ENCODE measurements around the gene EPC1. TPM values are rescaled to one million over a fixed set of nuclear protein-coding genes. Genes with fewer than 3 reads are reported as not detected.

Gene EPC1
- total RNA-seq, 1 donor from 2014 or later: 31.0 TPM

DNA sequence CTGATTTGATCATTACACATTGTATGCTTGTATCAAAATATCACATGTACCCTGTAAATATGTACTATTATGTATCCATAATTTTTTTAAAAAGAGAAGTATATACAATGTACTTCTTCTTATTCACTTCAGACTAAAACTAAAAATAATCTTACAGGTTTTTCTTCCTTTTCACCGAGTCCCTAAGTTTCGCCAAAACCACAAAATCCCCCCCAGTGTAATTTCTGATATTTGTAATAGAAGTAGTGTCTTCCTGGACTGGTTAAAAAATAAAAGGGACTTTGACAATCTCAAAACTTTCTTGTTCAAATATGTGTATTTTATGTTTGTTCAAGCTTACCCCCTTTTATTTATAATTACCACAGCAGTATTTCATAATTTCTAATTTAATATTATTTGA lies 23.9 kb downstream of the EPC1 start:
- TF ChIP-seq, protein P1, sequence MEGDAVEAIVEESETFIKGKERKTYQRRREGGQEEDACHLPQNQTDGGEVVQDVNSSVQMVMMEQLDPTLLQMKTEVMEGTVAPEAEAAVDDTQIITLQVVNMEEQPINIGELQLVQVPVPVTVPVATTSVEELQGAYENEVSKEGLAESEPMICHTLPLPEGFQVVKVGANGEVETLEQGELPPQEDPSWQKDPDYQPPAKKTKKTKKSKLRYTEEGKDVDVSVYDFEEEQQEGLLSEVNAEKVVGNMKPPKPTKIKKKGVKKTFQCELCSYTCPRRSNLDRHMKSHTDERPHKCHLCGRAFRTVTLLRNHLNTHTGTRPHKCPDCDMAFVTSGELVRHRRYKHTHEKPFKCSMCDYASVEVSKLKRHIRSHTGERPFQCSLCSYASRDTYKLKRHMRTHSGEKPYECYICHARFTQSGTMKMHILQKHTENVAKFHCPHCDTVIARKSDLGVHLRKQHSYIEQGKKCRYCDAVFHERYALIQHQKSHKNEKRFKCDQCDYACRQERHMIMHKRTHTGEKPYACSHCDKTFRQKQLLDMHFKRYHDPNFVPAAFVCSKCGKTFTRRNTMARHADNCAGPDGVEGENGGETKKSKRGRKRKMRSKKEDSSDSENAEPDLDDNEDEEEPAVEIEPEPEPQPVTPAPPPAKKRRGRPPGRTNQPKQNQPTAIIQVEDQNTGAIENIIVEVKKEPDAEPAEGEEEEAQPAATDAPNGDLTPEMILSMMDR (IDR thresholded peaks at IDR 0.05; ENCODE audit: unreplicated experiment): no peak
- Mint-ChIP-seq H3K9me3 (ENCODE audit: unreplicated experiment) (no peaks in the 10 kb centered on the region), H3K27ac (ENCODE audit: unreplicated experiment) (no peak overlapping the region), H3K36me3 (ENCODE audit: low read depth, unreplicated experiment) (peaks cover 3% of the 10 kb centered on the region), H3K4me3 (ENCODE audit: unreplicated experiment) (no peak overlapping the region), H3K27me3 (ENCODE audit: unreplicated experiment) (no peaks in the 10 kb centered on the region), H3K4me1 (ENCODE audit: unreplicated experiment) (peaks cover 27% of the 10 kb centered on the region)
- DNase-seq (ENCODE audit: low spot score): no peak

DNA sequence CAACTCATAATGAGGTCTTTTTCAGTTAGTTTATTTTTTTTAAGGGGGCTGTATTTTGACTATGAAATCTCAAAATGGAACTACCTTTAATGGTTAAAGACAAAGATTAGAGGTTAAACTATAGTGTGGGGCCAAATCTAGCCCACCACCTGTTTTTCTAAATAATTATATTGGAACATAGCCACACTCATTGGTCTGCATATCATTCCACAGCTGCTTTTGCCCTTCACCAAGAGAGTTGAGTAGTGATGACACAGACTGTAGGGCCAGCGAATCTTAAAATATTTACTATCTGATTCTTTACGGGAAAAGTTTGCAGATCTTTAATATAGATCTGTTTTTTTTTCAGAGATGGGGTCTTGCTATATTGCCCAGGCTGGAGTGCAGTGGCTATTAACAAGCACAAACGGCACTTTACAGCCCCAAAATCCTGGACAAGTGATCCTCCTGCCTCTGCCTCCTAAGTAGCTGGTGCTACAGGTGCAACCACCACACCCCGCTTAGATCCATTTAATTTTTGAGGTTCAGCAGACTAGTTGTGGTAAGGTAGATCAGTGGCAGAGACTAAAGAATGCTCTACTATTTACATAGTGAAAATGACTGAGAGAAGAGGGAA lies 25.8 kb downstream of the EPC1 start:
- no peak overlapping the region for H3K27ac Mint-ChIP-seq (ENCODE audit: unreplicated experiment)
- no peak for DNase-seq (ENCODE audit: low spot score)
- H3K27me3 Mint-ChIP-seq (ENCODE audit: unreplicated experiment): no peaks in the 10 kb centered on the region
- H3K9me3 Mint-ChIP-seq (ENCODE audit: unreplicated experiment): no peaks in the 10 kb centered on the region
- TF ChIP-seq, protein P1 (IDR thresholded peaks at IDR 0.05; ENCODE audit: unreplicated experiment): no peak
- peaks cover 17% of the 10 kb centered on the region for H3K4me1 Mint-ChIP-seq (ENCODE audit: unreplicated experiment)
- H3K4me3 Mint-ChIP-seq (ENCODE audit: unreplicated experiment): no peak overlapping the region
- peaks cover 3% of the 10 kb centered on the region for H3K36me3 Mint-ChIP-seq (ENCODE audit: low read depth, unreplicated experiment)

DNA sequence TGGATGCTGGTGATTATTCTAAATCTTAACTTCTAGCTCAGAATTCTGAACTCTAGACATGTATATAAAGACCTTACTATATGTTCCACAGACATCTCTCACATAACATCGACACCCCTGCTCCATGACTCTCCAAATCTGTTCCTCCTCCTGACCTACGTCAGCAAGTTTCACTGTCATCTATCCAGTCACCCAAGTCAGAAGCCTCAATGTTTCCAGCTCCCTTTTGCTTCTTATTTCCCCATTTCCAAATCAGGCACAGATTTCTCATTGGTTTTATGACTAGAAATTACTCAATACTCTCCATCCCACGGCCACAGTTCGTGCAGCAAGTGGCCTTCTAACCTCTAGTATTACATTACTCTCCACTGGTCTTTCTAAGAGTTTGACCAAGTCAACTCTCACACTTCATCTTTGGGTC lies 28.5 kb downstream of the EPC1 start:
- TF ChIP-seq, protein P1 (IDR thresholded peaks at IDR 0.05; ENCODE audit: unreplicated experiment): no peak
- no peak for DNase-seq (ENCODE audit: low spot score)
- Mint-ChIP-seq H3K9me3 (ENCODE audit: unreplicated experiment) (no peaks in the 10 kb centered on the region), H3K4me1 (ENCODE audit: unreplicated experiment) (peaks cover 18% of the 10 kb centered on the region), H3K36me3 (ENCODE audit: low read depth, unreplicated experiment) (peaks cover 3% of the 10 kb centered on the region), H3K27me3 (ENCODE audit: unreplicated experiment) (no peaks in the 10 kb centered on the region), H3K27ac (ENCODE audit: unreplicated experiment) (no peak overlapping the region), H3K4me3 (ENCODE audit: unreplicated experiment) (no peak overlapping the region)

DNA sequence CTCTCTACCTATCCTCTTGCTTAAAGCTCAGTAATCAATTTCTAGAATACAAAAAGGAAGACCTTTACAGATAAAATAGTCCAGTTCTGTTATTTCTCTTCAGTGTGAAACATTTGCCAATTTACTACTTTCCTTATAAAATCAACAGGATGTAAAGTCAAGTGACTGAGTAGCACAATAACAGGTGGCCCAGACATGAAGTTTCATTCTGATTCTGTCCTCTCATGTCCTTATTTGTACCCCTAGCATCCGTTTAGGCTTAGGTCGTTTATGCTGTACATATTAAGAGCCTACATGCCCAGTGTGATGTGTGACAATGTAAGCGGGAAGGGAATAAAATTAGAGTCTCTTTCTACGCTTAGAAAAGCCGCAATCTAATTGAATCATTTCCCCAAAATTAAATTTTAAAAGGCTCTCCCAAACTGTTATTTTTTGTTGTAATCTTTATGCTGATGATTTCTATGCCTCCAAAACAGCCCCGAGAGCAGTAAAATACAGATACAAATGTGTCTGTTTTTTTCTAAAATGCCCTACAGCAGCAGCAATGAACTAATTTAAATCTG lies 29.1 kb downstream of the EPC1 start:
- DNase-seq (ENCODE audit: low spot score): no peak
- Mint-ChIP-seq H3K4me3 (ENCODE audit: unreplicated experiment) (no peak overlapping the region), H3K27ac (ENCODE audit: unreplicated experiment) (no peak overlapping the region), H3K27me3 (ENCODE audit: unreplicated experiment) (no peaks in the 10 kb centered on the region), H3K36me3 (ENCODE audit: low read depth, unreplicated experiment) (peaks cover 3% of the 10 kb centered on the region), H3K4me1 (ENCODE audit: unreplicated experiment) (peaks cover 18% of the 10 kb centered on the region), H3K9me3 (ENCODE audit: unreplicated experiment) (no peaks in the 10 kb centered on the region)
- TF ChIP-seq, protein P1 (IDR thresholded peaks at IDR 0.05; ENCODE audit: unreplicated experiment): no peak

DNA sequence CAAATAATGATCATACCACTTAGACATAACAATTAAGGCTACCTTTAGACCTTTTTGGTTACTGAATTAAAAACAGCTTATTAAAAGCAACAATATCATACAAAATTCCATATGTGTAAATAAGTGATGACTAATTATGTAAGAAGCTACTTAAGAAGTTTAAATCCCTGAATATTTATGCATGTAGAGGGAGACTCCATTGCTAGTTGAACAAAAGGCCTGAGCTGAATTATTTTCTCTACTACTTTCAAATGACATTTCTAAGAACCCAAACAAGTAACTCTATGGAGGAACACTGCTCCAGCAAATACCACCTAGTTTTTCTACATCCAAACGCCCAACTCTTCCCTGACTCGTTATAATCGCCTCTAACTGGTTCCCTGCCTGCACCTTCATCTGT lies 31.5 kb downstream of the EPC1 start:
- TF ChIP-seq, protein P1 (IDR thresholded peaks at IDR 0.05; ENCODE audit: unreplicated experiment): no peak
- Mint-ChIP-seq H3K9me3 (ENCODE audit: unreplicated experiment) (no peaks in the 10 kb centered on the region), H3K36me3 (ENCODE audit: low read depth, unreplicated experiment) (no peaks in the 10 kb centered on the region), H3K4me3 (ENCODE audit: unreplicated experiment) (no peak overlapping the region), H3K4me1 (ENCODE audit: unreplicated experiment) (peaks cover 18% of the 10 kb centered on the region), H3K27me3 (ENCODE audit: unreplicated experiment) (no peaks in the 10 kb centered on the region), H3K27ac (ENCODE audit: unreplicated experiment) (no peak overlapping the region)
- DNase-seq (ENCODE audit: low spot score): no peak

Data from endothelial cell (in vitro differentiated cells).